Uterus (tissue), 4 donors: ENCODE data around the gene FAT1. TPM values are rescaled to one million over a fixed set of nuclear protein-coding genes. Genes with fewer than 3 reads are reported as not detected.
A peak's percentile ranks its signal among the peaks of the same experiment; 100 is the strongest.

Source experiments
- DNase-seq, 2 donors: peaks; one replicate each; pipeline ENCODE4 v3.0.0-alpha.2; 2019 to 2020
- H3K27ac ChIP-seq, 2 donors: fragments of 200-600 bp; sonication (generic); 1 replicate in 1 of 2; 2 replicates in 1 of 2; pipeline ENCODE4 v1.5.1; 2016 to 2018
- H3K27me3 ChIP-seq, 2 donors: fragments of 200-600 bp; sonication (generic); one replicate each; pipeline ENCODE4 v1.5.1; 2018 to 2019; ENCODE audit warnings: control low read depth in 1 of 2
- H3K36me3 ChIP-seq, 2 donors: fragments of 200-600 bp; sonication (generic); one replicate each; pipeline ENCODE4 v1.5.1; 2019; ENCODE audit warnings: control low read depth in 1 of 2
- H3K4me1 ChIP-seq, 2 donors: fragments of 200-600 bp; sonication (generic); one replicate each; pipeline ENCODE4 v1.5.1; 2018 to 2019; ENCODE audit warnings: control low read depth in 1 of 2
- H3K4me3 ChIP-seq, 2 donors: fragments of 200-600 bp; sonication (generic); 1 replicate in 1 of 2; 2 replicates in 1 of 2; pipeline ENCODE4 v1.5.1; 2018 to 2019; ENCODE audit warnings: mild to moderate bottlenecking in 1 of 2
- H3K9me3 ChIP-seq, 2 donors: fragments of 200-600 bp; sonication (generic); one replicate each; pipeline ENCODE4 v1.5.1; 2019; ENCODE audit warnings: control low read depth in 1 of 2
- POLR2A ChIP-seq, 2 donors: fragments of 450-650 bp; IDR thresholded peaks; one replicate each; pipeline ENCODE4 v1.6.1; 2016; ENCODE audit warnings: antibody characterized with exemption in 2 of 2, mild to moderate bottlenecking in 1 of 2, moderate library complexity in 1 of 2
- intact Hi-C: fragments of 100-400 bp; cut with DNase I; formaldehyde crosslinking; loops from one replicate; pipeline ENCODE4 v1.15.1; 2023; ENCODE audit warnings: low total_unique reads
- total RNA-seq, 4 donors: library from RNA; depleted of rRNA in 3 of 4; stranded (reverse); fragments of >200 nt in 3 of 4; gene quantifications; one replicate each; pipeline versions ENCODE4 v1.1.0 to v1.2.4, GENCODE V29; 2014 to 2023
- TF ChIP-seq, protein P1 (sequence below), 4 experiments: fragments of 200-600 bp in 2 of 4; fragments of 450-650 bp in 2 of 4; sonication (generic) in 2 of 4; IDR thresholded peaks; one replicate each; pipeline ENCODE4 v1.5.1; 2016 to 2019; ENCODE audit warnings: antibody characterized with exemption in 4 of 4, mild to moderate bottlenecking in 2 of 4, moderate library complexity in 1 of 4
- donor health status: DM: yes; HTN: yes; CAD: no.

FAT1 gene
- total RNA-seq, 4 donors from 2014 or later: 11.5 to 245 (median 52.5) TPM

- TF ChIP-seq POLR2A (IDR thresholded peaks at IDR 0.05): no peak
- TF ChIP-seq, protein P1, sequence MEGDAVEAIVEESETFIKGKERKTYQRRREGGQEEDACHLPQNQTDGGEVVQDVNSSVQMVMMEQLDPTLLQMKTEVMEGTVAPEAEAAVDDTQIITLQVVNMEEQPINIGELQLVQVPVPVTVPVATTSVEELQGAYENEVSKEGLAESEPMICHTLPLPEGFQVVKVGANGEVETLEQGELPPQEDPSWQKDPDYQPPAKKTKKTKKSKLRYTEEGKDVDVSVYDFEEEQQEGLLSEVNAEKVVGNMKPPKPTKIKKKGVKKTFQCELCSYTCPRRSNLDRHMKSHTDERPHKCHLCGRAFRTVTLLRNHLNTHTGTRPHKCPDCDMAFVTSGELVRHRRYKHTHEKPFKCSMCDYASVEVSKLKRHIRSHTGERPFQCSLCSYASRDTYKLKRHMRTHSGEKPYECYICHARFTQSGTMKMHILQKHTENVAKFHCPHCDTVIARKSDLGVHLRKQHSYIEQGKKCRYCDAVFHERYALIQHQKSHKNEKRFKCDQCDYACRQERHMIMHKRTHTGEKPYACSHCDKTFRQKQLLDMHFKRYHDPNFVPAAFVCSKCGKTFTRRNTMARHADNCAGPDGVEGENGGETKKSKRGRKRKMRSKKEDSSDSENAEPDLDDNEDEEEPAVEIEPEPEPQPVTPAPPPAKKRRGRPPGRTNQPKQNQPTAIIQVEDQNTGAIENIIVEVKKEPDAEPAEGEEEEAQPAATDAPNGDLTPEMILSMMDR (IDR thresholded peaks at IDR 0.05): no peak
- intact Hi-C loops: no loop called here
- Histone ChIP-seq H3K4me3 (no peak overlapping the region), H3K36me3 (no peaks in the 10 kb centered on the region), H3K9me3 (no peaks in the 10 kb centered on the region), H3K4me1 (peaks cover 0 to 4% of the 10 kb centered on the region in 2 donors), H3K27ac (no peak overlapping the region), H3K27me3 (no peaks in the 10 kb centered on the region)
- DNase-seq: no peak
These were observed 43.0 kb downstream of the FAT1 start for GRCh38 chr4:186680641-186681040.

DNA sequence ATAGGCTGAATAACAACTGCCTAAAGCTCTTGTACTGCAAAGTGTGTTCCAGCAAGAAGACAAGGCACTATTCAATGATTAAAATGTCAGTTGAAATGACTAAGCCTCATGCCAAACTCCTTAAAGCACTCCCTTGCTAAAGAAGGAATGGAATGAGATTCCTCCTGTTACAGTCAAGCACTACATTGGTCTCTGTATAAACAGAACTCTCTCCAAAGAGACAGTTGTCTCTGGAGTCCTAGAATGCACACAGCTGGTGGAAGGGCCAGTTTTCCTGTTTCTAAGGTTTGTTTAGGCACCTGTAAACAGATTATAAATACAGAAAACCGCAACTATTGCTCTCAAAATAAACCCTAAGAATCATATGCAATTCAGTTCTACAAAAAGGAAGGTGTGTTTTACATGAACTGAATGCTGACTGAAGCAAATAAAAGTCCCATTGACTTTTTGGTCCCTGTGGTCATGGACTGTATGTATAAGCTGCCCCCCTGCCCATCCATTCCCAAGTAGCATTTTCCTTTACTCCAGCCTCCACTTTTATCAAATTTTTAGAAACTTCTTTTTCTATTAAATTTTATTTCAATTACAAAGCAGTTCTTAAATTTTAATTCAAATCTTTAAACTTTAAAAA, 47.0 kb downstream of the FAT1 start:
- Histone ChIP-seq H3K4me1 (peaks cover 0 to 4% of the 10 kb centered on the region in 2 donors), H3K36me3 (no peaks in the 10 kb centered on the region), H3K9me3 (no peaks in the 10 kb centered on the region), H3K27me3 (no peaks in the 10 kb centered on the region), H3K4me3 (no peak overlapping the region), H3K27ac (peak overlapping the region in 1 of 2 donors; percentile 66)
- TF ChIP-seq, protein P1 (IDR thresholded peaks at IDR 0.05): no peak
- TF ChIP-seq POLR2A (IDR thresholded peaks at IDR 0.05): no peak
- intact Hi-C loops: no loop called here
- no peak for DNase-seq

GRCh38 chr4:186669735-186670134, 53.9 kb downstream of the FAT1 start:
- H3K36me3 ChIP-seq: no peaks in the 10 kb centered on the region
- H3K4me3 ChIP-seq: no peak overlapping the region
- H3K4me1 ChIP-seq: no peaks in the 10 kb centered on the region
- no peaks in the 10 kb centered on the region for H3K27me3 ChIP-seq
- H3K9me3 ChIP-seq: no peaks in the 10 kb centered on the region
- H3K27ac ChIP-seq: no peak overlapping the region
- TF ChIP-seq POLR2A (IDR thresholded peaks at IDR 0.05): no peak
- TF ChIP-seq, protein P1 (IDR thresholded peaks at IDR 0.05): no peak
- intact Hi-C loops: no loop called here
- no peak for DNase-seq

DNA sequence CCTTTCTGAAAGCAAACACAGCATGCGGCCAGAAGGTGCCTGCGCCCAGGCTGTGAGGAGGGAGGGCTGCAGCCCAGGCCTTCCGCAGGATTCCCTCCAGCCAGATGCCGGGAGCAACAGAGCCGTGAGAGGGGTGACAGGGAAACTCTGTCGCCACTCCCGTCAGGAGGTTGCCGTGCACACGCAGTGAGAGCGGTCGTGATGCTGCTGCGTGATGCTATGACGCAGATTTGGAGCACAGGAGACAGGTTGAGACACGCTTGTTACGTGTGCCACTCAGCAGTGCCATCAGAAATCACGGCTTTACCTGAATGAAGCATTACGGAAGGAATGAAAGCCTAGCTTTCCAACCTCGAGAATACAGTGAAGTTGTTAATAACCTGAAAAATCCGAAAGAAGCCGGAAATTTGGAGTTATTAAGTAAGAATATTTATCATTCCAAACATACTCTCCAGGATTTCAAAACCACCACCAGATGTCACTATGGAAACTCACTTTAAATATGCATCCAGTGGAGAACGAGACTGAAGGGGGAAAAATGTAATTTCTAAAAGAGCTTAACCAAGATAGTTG, 54.4 kb downstream of the FAT1 start:
- Histone ChIP-seq H3K27me3 (no peaks in the 10 kb centered on the region), H3K9me3 (no peaks in the 10 kb centered on the region), H3K4me3 (no peak overlapping the region), H3K36me3 (no peaks in the 10 kb centered on the region), H3K27ac (no peak overlapping the region), H3K4me1 (no peaks in the 10 kb centered on the region)
- DNase-seq: no peak
- intact Hi-C loops: no loop called here
- TF ChIP-seq, protein P1 (IDR thresholded peaks at IDR 0.05): peak; percentile 39 to 60 (median 48)
- no peak for TF ChIP-seq POLR2A (IDR thresholded peaks at IDR 0.05)

GRCh38 chr4:186666750-186667149, 56.9 kb downstream of the FAT1 start:
- Histone ChIP-seq H3K9me3 (no peaks in the 10 kb centered on the region), H3K4me3 (no peak overlapping the region), H3K4me1 (no peaks in the 10 kb centered on the region), H3K27ac (no peak overlapping the region), H3K27me3 (no peaks in the 10 kb centered on the region), H3K36me3 (no peaks in the 10 kb centered on the region)
- no peak for TF ChIP-seq POLR2A (IDR thresholded peaks at IDR 0.05)
- TF ChIP-seq, protein P1 (IDR thresholded peaks at IDR 0.05): no peak
- intact Hi-C loops: no loop called here
- DNase-seq: no peak
